Stimulated activated CD8-positive, alpha-beta memory T cell treated with anti-CD3 and anti-CD28 coated beads, Interleukin-7, amount 100 ng/mL, for 4 hours (primary cell): ENCODE results near the gene YEATS2.
"Not testable (repeated sequence)": the region's sequence is repeated elsewhere in the genome, so short reads cannot be mapped to it uniquely, and the experiment has no call there.

ENCODE experiments used
- DNase-seq, 2 donors: peaks; one replicate each; pipeline ENCODE4 v3.0.0-alpha.2; 2020; ENCODE audit warnings: low read depth in 2 of 2

YEATS2 gene

DNA sequence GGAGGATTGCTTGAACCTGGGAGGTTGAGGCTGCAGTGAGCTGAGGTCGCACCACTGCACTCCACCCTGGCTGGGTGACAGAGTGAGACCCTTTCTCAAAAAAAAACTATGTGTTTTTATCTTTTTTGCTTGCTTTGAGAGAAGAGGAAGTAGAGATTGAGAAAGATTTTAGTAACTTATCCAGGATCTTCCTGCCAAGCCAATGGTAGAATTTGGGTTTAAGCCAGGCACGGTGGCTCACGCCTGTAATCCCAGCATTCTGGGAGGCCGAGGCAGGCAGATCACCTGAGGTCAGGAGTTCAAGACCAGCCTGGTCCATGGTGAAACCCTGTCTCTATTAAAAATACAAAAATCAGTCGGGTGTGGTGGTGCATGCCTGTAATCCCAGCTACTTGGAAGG is 78.9 kb downstream of the YEATS2 start:
- not testable (repeated sequence) for DNase-seq

DNA sequence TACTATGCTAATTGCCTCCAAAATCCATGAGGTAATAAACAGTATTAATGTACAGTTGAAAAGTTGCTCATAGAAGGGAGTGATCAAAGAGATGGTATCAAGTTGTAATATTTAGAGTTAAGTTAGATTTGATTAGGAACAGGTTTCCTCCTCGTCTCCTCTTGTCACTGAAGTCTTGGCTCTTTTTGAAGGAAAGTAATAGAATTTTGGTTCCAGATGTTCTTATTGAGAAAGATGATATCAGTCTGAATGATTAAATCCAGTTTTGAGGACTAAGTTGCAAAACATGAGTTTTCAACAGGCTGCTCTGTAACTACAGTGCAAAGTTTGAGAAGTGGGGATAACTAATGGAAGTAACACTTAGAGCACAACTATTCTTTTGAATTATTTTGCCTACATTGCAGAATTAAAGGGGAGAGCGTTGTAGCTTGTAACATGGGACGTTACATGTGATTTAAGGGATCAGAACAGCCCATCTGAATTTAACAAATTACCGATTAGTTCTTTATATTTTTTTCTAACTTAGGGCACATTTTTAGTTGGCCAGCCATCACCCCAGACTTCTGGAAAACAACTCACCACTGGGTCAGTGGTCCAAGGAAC is 79.5 kb downstream of the YEATS2 start:
- DNase-seq, result no peak

DNA sequence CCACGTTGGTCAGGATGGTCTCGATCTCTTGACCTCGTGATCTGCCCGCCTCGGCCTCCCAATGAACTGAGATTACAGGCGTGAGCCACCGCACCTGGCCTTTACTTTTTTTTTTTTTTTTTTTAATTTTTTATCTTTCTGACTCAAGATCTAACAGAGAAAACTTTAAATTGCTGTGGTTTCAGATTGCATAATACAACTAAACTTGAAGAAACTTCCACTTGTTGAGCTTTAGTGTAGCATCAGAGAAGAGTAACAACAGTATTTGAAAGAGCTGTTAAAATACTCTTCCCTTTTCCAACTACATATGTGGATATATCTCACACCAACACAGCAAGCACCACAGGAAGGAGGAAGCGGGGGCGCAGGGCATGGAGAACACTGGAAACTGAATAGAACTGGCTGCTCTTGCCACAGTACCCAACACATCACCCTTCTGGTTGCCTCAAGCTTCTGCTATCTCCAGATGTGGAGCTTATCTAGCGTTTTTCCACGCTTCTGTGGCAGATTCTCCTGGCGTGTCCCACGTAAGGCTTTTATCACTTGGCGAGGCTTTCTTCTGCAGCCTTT is 82.4 kb downstream of the YEATS2 start:
- no peak for DNase-seq

DNA sequence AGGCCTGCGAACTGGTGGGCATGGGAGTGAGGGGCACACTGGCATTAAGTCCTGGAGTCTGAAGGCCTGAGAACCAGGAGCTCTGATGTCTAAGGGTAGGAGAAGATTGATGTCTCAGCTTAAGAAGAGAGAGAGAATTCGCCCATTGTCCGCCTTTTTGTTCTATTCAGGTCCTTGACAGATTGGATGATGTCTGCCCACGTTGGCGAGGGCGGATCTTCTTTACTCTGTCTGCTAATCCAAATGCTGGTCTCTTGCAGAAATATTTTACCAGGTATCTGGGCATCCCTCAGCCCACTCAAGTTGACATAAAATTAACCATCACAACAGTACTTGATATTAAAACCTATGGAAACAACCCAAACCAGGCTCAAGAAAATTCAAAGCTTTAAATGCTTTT is 83.6 kb downstream of the YEATS2 start:
- DNase-seq, result no peak

DNA sequence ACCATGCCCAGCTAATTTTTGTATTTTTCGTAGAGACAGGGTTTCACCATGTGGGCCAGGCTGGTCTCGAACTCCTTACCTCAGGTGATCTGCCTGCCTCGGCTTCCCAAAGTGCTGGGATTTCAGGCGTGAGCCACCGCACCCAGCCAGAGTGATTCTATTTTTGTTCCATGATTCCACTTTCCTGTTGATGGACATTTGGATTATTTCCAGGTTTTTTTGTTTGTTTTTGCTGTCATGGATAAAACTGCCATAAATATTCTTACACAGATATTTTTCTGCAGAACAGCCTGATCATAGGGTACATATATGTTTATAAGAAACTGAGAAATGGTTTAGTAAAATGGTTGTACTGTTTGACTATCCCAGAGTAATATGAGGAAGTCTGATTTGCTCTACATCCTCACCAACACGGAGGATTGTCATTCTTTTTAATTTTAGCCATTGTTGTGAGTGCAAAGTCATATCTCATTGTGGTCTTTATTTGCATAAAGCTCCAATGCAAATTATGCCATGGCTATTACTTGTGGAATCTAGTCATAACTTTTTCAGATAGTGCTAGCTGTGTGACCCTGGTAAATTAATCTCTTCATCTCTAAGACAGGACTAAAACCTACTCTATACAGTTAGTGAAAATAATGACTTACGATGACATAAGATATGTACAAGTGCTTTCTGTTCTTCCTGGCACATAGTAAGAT is 85.1 kb downstream of the YEATS2 start:
- DNase-seq, result no peak

DNA sequence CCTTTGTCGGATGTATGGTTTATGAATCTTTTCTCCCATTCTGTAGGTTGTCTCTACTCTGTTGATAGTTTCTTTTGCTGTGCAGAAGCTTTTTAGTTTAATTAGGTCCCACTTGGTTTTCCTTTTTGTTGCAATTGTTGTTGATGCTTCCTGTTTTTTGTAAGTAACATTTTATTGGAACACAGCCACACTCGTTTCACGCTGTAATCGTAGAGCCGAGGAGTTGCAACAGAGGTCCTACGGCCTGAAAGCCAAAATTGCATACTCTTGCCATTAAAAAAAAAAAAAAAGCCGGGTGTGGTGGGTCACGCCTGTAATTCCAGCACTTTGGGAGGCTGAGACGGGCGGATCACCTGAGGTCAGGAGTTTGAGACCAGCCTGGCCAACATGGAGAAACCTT is 86.9 kb downstream of the YEATS2 start:
- not testable (repeated sequence) for DNase-seq

DNA sequence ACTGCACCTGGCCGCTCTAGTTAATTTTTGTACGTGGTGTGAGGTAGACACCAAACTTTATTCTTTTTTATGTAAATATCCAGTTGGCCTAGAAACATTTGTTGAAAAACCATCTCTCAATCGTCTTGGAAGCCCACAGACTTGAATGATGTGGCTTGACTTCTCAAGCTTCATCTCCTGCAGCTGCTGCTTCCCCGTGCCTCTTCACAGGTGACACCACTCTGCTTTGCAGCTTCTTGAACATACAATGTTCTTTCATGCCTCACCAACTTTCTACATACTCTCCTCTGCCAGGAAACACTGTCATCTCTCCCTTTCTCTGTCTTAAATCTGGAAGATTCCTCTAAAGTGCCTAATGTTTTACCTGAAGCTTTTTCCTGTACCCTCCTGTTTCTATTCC is 92.2 kb downstream of the YEATS2 start:
- DNase-seq, result no peak

DNA sequence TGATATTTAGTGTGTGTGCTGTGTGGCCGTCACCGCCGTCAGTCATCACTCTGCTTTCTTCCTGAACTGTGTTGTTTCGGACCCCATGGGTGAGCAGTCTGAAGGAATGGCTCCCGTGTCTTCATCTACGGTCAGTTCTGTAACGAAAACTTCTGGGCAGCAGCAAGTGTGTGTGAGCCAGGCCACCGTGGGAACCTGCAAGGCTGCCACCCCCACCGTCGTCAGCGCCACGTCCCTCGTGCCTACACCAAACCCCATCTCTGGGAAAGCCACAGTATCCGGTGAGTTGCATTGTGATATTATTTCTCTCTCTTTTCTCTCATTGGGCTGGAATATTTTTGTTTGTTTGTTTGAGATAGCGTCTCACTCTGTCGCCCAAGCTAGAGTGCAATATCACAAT is 93.1 kb downstream of the YEATS2 start:
- no peak for DNase-seq

DNA sequence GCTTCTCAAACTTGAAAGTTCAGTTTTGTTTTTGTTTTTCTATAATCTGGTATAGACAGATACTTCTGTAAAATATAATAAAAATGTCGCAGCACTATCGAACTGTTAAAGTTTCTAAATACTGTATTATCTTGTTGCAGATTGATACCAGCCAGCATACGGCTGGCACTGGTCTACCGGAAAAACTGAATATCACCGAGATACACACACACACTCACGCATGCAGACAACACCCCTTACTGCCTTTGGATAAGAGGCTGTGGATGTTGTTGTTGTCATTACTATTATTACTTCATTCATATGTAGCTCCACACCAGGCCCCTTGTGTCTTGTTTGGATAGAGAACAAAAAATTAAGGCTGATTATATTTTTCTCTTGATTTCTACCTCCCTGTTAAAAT is 95.4 kb downstream of the YEATS2 start:
- DNase-seq, result no peak

DNA sequence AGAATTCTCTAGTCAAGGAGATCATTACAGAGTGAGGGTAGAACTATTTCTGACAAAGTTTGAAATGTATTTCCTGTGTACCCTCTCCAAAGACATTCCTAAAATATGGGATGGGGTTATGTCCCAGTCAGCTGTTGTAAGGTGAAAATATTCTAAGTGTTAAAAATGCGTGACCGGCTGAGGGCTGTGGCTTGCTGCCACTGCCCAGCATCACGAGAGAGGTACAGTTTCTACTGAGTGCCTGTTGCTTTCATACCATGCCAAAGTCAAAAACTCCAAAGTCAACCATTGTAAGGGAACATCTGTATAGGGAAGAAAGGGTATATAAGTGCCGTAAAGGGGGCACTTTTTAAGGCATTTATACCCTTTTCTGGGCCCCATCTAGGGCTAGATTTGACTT is 96.9 kb downstream of the YEATS2 start:
- DNase-seq, result no peak

DNA sequence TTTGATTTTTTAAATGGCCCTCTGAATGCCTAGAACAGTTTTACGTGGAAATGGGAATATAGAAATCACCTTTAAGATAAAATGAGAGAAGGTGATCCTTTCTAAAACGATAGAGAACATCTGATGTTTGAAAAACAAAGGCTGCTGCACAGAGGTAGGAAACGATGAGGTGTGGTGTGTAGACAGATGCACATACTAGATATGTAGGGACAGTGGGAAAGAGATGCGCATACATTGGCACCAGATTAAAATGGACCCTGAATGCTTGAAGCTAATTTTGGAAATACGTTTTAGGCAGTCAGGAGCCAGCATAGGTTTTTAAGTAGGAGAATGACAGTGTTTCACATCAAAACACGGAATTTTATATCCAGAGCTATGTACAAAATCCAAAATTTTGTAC is 98.8 kb downstream of the YEATS2 start:
- no peak for DNase-seq

DNA sequence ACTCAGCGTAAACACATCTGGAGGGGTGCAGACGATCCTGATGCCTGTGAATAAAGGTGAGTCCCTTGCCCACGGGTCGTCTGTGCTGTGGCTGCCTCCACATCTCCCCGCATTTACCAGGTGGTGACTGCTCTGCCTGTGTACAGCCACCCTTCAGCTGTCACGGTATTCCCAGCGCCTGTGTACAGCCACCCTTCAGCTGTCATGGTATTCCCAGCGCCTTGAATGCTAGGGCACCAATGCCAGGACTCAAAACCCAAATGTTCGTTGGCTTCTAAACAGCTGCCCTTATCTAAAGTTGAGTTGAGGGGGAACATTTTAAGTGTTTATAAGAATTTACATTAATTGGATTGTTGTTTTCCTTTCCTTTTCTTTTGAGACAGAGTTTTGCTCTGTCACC is 100.4 kb downstream of the YEATS2 start:
- DNase-seq, result no peak

DNA sequence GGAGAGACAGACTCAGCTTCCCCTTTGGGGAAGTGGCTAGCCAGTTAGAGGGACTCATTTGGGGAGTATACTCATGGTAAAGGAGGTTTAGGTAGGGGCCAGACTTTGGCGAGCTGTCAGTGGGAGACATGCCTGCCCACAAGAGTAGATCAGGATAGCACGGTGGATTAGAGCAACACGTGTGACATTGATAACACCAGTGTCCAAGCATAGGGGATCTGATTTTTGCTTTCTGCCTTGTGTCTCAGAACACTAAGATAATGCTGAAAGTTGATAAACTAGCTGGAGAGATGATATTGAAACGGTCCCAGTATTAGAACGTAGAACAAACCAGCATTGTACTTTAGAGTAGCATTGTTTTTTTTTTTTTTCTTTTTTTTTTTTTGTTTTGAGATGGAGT is 101.9 kb downstream of the YEATS2 start:
- no peak for DNase-seq

DNA sequence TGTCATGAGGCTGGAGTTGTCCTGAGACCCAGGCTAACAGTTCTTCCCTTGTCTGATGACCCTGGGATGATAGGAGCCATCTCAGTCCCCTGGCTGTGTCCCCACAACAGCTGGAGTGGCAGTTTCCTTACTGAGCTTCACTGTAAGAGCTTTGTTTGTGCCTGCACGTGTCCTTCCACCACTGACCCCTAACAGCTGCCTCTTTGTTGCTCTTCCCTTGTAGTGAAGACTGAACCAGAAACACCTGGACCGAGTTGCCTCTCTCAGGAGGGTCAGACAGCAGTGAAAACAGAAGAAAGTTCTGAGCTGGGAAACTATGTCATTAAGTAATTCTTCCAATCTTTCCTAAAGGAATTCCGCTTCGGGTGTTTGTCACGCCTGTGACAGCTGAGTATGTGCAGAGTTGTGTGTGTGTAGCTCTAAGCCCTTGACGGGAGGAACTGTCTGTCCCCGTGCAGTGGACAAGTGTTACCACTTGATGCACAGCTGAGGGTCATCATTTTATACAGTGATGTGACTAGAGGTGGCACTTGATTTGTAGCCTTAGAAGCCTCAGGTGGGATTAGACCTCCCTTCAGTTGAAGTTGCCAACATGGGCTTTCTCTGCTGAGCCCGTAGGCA is 102.8 kb downstream of the YEATS2 start:
- DNase-seq, result no peak

DNA sequence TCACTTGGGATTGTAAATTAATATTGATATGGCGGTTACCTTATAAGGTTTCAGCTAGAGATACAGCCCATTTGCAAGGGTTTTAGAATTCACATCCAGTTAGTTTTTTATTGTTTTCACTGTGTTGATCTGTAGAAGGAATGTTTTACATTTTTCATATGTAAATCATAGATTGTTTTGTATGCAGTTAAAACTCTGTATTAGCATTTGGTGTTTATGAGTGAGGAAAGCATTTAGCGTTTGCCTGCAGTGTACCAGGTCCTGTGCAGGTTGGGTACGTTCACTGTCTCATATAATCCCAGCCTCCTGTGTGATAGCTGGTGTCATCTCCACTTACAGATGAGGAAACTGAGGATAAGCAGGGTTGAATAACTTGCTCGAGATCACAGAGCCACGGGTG is 104.0 kb downstream of the YEATS2 start:
- no peak for DNase-seq

DNA sequence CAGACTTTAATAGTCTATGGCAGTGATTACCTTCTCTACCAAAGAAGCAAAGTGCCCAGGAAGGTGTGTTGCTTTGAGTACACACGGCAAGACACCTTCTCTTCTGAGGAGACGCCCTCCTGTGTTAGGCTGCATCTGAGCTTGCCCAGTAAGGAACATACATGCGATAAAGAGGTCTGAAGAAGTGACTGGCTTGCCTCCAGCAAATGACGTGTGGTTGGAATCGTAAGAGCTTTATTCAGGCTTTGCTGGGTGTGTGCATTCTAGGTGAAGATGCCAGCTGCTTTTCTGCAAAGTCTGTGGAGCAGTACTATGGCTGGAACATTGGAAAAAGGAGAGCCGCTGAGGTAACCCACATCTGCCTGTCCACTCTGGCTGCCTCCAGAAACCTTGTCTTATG is 105.4 kb downstream of the YEATS2 start:
- no peak for DNase-seq

DNA sequence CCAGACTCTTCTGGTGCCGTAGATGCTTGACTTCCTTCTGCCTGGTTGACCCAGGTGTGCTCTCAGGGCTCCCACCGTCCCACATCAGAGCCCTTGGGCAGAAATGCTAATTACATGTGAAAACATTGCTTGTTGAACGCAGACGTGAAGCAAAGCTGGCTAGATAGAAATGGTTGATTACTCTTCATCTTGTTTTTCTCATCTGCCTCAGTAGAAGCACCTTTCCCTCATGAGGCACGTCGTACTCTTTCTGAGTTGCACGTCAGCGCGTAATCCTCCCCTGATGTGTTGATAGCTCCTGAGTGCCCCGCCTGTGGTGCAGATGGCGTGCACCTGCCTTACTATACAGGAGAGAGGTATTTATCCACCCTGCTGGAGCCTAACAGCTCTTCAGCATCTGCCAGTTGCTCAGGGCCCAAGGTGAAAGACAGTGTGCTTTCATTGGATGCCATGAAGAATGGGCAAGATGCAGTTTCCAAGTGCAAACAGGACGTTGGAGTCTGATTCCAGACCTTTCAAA is 109.7 kb downstream of the YEATS2 start:
- DNase-seq, result no peak

DNA sequence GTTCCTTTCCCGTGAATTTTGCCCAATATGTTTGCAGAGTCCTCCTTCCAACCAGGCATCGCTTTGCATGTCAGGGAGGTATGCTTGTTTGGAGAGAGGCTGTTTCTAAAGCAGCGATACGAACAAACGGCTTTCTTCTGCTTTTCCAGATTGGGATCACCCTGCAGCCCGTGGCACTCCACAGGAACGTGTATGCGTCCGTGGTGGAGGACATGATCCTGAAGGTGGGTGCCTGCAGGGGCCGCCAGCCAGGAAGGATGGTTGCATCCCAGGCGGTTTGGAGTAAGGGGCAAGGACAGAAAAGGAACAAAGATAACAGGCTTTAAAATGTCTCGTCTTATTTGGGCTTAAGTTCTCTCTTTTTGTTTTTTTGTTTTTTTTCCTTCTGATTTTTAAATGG is 110.3 kb downstream of the YEATS2 start:
- no peak for DNase-seq

DNA sequence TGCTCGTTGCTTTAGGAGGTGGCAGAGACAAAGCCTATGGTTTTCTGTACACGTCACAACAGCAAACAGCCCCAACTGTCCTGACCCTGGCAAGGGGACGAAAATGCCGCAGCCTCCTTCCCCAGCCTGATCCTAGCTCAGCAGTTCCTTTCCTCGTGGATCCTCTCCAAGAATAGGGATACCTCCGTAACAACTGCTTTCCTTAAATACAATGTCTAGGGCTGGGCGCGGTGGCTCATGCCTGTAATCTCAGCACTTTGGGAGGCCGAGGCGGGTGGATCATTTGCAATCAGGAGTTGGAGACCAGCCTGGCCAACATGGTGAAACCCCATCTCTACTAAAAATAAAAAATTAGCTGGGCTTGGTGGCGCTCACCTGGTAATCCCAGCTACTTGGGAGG is 110.8 kb downstream of the YEATS2 start:
- no peak for DNase-seq

DNA sequence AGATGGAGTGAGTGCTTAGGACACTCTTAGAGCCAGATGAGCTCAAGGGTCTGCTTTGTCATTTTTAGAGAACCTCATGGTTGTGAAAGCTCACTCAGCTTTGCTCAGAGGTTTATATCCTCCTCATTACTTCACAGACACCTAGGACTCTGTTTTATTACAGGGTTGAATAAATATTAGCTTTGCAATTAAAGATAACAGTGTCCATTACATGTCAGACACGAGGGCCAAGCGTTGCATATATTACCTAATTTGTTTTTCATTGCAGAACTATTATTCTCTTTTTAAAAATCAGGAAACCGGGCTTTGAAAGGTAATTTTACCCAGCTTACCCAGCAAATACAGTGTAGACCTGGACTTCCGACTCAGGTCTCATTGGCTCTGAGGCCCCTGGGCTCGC is 111.7 kb downstream of the YEATS2 start:
- no peak for DNase-seq

DNA sequence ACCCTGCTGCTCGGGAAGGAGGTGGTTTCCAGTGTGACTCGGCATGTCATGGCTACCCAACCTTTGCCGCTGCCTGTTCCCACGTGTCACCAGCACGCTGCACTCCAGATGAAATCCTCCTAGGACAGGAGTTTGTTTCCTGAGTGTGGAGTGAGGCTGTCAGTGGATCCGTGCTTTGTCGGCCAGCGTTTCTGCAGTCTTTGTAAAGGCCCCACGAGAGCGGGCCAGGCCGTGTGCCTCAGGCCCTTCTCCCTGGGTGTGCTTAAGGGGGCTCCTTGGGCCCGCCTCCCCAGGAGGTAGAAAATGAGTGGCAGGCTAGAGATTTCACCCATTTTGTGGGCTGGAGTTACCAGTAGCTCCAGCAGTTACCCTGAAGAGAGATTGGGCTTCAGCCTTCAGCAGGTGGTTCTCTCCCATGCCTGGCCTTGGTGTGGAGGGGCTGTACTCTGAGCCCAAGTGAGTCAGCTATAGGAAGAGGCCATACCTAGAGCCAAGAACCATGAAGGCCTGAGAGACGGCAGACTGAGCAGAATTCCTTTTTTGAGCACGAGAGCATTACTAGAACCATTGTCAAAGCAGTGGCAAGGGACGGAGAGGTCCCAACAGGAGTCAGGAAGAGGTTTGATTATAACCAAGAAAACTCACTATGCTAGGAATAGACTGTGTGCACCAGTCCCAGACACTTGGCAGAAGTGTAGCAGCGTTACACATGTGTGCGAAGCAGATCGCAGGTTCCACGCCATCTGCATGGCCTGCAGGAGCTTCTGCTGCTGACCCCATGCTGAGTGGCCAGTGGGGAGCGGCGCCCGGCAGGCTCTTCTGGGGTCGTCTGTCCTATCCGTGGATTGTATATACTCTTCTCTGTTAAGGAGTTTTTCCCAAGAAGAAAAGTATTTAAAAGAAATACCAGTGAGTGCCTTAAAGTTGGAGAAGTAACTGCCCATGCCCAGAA is 113.3 kb downstream of the YEATS2 start:
- no peak for DNase-seq

DNA sequence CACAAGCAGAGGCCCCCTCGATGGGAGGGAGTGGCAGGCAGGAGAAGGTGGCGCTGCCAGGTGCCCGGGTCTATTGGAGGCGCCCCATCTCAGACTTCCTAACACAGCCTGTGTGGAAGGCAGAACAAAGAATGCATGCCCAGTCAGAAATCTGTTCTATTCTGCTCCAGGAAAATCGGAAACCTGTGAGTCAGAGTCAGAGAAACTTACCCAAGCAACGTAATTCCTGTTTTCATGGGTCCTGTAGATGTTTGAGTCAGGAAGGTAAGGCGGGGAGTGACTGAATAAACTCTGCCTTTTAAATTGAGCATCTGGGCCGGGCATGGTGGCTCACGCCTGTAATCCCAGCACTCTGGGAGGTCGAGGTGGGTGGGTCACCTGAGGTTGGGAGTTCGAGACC is 114.0 kb downstream of the YEATS2 start:
- DNase-seq, result no peak
